GM18499 (cell line): ENCODE data around the gene CAMKMT.

Source experiments
- ATAC-seq: cut with Tn5 transposase; IDR thresholded peaks from one replicate; pipeline ENCODE4 v1.9.1; 2021; ENCODE audit warnings: moderate number of reproducible peaks; ENCODE audit not compliant: insufficient read depth, unreplicated experiment

Gene CAMKMT

DNA sequence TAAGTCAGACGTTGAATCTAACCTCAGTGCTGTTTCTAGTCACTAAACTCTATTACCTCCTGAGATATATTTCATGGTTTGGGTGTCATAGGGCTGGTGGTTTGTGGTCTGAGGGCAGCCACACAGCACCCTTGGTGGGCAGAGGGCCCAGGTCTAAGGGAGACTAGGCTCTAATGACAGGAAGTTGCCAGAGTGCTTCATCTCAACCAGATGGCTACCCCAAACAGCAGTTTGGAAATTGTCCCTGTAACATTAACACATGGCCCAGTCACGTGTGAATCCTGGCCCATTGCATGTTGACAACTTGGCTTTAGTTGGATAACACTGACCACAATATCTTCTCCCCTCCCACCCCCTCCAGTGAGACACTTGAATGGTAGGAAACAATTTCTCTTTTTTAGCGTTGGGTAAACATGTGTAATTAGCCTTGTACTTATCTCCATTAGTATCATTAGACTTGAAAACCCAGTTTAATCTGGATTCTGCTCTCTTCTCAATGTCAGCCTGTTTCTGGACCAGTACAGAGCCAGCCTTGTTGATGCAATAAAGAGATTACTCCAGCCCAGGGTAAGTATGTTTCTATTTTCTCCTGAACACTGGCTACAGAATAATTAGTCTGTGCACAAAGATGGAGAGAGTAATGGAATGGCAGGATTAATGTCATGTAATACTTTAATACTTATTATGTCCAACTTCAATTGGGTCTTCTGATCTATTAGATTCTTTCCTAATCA lies 392.0 kb downstream of the CAMKMT start:
- ATAC-seq, result no peak

DNA sequence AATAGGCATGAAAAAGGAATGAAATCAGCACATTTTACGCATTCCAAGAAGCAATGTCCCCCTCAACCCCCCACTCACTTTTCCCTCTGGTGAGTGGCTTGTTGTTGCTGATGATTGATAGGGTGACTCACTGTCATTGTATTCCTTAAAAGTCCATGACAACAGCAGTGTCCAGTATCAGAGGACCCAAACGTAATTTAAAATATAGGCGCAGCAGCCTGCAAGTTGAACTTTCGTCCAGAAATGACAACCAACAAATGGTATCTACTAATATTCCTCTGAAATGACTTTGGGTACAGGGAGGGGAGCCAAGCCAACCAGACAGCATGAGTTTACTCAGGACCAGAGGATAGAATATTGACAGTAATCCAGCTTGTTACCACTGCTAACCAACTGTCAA lies 396.8 kb downstream of the CAMKMT start:
- no peak for ATAC-seq

DNA sequence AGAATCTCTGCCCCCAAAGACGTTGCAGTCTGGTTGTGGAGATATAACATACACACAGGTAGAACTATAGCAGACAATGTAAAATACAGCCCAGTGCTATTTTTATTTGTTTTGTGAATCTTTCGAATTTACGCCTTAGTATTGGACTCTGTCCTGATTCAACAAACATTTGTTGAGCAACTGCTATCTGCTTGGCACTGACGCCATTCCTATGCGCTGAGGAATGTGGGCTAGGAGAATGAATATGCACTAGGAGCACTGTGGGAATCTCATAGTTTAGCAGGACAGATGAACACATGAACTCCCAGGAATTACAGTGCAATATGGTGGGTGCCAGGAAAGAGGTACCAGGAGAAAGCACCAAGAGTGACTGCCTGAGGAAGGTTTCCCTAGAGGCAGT lies 398.1 kb downstream of the CAMKMT start:
- no peak for ATAC-seq

DNA sequence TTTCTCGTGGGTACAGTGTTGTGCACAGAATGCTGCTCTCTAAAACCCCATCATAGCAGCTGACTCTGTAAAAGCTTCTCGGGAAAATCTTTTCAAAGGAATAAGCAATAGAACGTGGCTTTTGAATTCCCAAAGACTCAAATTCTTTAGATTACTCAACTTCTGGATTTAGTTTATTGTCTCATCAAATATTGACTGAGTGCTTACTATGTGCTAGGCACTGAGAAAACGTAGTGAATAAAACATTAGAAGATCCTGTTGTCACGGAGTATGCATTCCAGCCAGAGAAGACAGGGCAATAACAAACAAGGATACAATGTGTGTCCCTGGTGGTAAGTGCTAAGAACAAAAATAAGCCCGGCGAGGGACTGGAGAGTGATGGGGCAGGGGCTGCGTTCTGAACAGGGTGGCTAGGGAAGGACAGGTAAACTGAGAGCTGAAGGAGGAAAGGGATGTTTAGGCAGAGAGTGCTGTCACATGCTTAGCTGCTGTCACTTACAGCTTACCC lies 401.6 kb downstream of the CAMKMT start:
- no peak for ATAC-seq

DNA sequence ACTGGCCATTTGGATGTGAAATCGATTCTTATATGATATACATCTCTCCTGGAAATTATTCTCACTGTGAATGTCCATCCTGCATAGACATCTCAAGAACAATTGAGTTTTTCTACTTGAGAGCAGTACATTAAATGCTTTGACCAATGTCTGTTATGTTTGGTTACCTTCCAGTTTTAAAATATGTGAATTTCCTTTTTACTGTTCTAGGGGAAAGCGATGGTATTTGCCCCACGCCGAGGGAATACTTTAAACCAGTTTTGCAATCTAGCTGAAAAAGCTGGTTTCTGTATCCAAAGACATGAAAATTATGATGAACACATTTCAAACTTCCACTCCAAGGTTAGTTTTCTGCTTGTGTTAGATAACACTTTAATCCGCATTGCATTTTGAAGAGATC lies 404.5 kb downstream of the CAMKMT start:
- no peak for ATAC-seq

DNA sequence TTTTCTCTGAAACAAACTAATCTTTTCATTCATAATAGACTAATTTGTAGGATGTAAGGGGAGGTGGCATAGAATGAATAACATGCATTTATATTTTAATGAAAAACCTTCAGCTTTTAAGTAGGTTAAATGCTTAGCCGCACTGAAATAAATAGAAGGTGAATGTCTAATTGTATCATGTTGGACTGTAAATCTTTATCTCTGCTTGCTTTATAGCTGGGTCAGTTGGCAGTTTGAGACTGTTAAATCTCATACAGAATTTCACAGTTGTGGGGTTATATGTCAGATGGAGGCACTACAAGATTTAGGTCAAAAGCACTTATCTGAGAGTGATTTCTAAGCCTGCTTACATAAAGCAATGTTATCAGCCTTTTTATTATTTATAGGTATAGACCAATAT lies 405.0 kb downstream of the CAMKMT start:
- no peak for ATAC-seq

DNA sequence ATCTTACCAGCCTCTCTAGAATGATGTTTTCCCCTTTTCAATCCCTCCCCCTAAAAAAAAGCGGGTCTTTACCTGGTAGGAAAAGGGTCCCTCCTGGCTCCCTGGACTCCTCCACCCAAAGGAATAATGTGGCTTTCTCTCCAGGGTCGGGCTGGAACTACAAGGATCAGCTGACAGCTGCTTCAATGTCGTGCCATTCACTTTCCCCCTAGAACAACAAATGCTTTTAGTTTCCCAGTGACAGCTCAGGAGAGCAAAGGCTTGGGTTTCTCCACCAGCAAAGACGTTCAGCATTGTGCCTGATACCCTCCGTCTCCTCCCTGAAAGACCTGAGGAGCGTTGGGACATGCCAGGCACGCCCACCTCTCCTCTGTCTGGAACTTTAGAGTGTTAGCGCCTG lies 405.9 kb downstream of the CAMKMT start:
- ATAC-seq, result no peak

DNA sequence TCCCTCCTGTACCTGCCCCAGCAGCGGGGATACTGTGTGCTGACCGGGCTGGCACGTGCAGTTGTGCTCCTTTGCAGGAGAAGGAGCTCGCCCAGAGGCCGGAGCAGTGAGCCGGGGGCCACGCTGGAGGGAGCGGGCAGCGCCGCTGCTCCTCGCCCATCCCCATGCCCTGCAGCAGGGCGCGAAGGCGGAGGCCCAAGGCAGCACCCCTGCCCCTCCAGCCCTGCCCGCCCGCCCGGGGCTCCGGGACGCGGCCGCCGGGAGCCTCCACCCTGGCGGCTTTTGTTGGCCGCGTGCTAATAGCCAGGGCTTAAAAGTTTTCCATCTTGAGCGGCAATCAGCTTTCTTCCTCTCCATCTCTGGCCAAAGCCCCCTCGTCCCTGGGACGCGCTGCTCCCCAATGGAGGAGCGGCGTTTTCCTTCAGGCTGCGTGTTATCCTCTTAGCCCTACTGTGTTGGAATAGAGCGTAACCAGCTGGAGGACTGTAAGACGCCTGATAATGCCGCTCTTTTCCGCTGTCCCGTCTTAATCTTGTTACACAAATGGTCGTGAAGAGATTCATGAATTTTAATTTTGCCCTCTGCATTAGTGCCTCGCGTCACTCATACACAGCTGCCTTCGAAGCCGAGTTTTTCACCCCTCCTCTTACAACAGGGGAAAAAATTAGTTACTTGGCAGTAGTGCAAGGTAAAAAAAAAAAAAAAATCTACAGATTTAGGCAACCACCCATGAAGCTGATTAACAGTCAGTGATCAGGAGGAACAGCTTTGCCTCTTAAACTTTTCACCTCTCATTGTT lies 406.9 kb downstream of the CAMKMT start:
- ATAC-seq, result no peak

DNA sequence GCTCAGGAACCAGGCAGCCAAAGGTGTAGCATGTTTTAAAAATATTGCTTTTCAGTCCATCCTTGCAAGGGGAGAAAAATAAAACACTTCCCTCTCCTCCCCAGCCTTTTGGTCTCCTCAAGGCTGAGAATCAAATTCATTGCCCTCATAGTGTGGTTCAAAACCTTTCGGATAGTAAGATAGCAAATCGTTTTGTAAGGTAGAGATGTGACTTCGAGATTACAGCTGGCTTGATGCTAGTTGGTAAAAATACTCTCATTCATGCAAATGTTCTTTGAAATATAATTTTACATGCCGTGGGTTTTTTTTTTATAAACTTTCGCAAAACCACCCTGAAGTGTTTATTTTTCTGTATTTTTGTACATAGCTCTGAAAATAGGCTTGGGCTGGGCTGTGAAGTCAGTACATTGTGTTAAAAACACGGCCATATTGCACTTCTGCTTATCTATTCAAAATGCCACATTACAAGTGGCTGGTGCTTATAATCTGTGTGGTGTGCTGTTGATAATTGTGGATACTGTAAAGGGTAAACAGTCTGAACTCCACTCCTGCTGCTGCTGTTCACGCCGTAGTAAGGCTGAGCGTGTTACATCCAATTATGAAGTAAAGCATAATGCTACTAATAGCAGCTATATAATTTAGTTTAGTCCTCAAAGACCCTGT lies 407.7 kb downstream of the CAMKMT start:
- ATAC-seq, result no peak

DNA sequence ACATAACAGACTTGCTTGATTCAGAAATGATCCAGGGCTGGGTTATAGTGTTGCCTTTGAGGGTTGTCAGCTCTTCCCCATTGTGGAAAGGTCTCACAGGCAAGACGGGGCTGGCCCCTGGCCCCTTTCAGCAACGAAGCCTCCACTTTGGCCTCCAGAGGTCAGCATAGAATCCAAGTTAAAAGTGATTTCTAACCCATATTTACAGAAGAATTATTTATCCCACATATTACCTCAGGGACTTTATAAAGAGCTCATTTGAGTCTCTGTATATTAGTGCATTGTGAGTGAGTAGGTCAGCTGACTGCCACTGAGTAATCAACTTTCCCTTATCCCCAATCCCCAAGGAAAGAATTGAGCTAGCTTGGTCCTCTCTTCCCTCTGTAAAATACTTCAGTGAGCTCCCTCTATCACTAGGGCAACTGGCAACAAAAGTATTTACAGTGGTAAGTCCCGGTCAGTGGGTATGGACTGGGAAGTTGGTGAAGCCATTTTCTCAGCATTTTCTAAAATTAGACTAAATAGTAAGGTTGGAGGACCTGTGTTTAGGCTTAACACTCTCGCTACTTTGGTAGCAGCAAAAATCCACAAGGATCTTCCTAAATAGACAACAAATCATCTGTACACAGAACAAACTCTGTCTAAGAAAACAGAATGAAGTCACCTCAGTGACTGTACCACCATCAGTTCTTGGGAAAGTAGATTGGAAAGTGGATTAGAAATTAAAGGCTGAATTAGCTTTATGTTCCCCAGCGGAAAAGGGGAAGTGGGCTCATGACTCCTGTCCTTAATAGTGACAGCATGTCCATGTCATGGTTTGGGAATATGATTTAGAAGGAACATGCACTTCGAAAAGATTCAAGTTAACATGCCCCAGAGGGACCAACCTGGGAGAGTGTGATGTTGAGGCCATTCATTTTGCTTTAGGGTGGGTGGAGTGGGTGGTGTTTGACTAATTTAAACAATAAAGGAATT lies 408.8 kb downstream of the CAMKMT start:
- no peak for ATAC-seq

DNA sequence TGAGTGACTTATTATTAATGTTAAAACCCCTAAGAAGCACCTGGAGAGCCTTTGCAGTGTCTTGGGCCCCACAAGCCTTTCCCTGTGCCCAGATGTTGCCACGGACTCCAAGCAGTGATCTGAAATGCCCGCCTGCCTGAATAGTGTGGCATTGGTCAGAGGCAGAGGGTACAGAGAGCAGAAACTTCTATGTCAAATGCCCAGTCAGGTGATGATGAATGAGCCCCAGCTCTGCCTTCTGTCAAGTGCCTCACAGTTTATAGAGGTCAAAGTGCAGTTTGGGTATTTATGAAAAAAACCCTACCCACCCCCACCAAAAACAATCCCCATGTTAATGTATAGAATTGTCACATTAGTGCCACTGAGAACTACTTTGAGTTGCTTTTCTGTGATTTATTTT lies 409.8 kb downstream of the CAMKMT start:
- ATAC-seq, result no peak

DNA sequence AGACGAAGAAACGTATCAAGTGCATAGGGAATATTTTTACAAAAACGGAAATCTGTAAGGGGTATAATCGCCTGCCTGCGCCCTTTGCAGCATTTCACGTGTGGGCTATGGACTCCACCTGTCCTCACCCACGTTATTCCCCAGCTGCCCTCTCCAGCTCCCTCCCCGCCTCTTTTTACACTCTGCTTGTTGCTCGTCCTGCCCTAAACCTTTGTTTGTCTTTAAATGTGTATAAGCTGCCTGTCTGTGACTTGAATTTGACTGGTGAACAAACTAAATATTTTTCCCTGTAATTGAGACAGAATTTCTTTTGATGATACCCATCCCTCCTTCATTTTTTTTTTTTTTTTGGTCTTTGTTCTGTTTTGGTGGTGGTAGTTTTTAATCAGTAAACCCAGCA lies 410.4 kb downstream of the CAMKMT start:
- no peak for ATAC-seq

DNA sequence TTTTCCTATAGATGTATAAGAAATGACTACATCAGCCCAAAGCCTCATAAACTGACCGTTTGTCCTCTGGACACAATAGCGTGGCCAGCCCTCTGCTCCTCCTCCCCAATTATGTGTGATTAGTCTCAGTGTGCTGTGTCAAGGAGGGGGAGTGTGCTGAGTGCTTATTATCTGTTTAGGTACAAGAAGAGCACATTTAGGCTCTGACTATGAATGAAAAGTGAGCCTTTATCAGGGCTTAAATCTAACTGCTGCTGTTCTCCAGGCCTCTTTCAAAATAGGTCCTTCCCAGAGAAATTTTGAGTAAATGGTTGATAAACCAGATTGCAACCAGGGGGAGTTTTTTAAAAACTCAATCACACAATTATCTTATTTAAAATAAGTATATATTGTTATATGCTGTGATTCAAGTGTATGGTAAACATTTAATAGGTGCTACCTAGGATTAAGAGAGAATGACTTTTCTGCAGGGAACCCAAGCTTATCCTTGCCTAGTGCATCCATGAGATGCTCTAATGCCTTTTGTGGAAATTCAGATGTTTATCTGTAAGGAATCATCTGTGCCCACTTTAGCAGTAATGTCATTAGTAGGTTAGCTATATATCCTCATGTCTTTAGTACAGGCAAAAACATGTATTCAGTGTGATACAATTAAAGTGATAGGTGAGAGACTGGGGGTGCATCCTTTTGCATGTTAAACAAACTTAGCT lies 411.1 kb downstream of the CAMKMT start:
- no peak for ATAC-seq

DNA sequence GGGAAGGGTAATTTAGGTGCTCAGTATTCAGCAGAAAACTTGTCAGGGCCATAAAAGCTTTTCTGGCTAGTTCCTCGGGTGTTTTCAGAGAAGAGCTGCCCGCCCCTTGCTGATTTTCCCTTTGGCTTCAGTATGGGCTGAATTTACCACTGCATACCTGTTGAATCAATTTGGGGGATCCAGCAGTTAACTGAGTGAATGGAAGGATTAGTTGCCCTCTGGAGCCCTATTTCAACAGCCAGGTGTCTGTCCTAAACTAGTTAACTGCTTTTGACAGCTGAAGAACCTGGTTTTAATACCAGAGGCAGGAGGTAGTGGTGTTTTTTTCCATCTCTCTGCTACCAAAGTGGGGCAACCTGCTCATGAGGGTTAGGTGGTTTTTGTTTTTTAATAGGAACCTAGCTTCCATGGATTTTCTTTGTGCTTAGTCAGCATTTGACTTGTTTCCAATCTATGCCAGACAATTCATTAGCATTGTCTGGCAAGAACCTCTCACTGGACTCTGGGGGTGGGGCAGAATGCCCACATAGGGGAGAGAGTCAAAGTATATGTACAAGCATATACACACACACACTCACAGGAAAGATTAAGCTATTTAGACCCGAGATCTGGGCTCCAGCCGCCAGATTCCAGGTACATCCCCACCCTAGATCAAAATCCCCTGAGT lies 413.2 kb downstream of the CAMKMT start:
- no peak for ATAC-seq

DNA sequence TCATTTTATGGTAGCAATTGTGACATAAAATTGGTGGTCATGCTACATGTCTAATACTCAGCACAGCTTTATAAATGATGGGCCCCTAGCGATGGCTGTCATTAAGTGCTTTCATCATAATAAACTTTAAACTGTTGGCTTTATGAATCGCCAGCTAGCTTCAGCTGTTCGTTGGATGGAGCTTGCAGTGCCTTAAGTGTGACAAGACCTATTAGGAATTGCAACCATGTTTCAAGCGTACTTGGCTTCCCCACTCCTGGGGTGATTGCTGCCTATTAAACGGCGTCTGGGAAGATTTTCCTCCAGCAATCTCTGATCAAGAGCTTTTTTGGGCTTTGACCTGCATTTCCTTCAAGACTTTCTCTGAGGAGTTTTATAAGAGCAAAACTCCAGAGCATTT lies 415.3 kb downstream of the CAMKMT start:
- ATAC-seq, result no peak

DNA sequence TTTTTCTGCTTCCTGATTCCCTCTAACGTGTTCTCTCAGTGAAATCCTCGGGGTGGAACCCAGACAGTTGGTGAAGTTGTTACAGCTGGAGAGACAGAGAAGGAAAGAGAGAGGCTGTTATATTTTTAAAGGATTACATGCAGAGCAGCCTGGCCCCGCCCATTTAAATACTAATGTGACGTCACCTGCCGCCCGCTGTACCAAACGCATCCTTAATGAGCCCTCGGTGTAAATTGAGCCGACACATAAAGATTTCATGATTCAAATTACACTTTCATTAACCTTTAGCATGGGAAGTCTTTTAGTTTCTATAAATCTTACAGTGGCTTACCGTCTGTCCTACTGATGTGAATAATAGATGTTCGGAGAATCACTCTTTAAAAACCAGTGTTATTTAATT lies 415.8 kb downstream of the CAMKMT start:
- no peak for ATAC-seq

DNA sequence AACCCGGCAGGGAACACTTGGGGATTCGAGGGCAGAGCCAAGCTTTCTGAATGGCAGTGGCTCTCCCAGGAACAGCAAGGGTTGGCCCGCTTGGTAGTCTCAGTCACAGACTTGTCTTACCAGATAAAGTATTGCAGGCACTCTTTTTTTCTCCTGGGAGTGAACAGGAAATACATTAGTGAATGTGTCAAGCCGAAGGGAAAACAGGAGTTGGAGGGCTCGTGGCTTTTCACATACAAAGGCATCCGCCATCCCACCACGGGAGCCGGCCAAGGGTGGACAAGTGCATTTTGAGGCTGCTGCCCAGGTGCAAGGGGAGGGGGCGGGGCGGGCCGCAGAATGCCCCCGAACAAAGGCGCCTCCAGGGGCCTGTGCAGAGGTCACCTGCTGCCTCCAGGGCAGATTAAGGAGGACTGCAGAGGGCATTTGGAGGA lies 416.5 kb downstream of the CAMKMT start:
- ATAC-seq, result peak; percentile 21

DNA sequence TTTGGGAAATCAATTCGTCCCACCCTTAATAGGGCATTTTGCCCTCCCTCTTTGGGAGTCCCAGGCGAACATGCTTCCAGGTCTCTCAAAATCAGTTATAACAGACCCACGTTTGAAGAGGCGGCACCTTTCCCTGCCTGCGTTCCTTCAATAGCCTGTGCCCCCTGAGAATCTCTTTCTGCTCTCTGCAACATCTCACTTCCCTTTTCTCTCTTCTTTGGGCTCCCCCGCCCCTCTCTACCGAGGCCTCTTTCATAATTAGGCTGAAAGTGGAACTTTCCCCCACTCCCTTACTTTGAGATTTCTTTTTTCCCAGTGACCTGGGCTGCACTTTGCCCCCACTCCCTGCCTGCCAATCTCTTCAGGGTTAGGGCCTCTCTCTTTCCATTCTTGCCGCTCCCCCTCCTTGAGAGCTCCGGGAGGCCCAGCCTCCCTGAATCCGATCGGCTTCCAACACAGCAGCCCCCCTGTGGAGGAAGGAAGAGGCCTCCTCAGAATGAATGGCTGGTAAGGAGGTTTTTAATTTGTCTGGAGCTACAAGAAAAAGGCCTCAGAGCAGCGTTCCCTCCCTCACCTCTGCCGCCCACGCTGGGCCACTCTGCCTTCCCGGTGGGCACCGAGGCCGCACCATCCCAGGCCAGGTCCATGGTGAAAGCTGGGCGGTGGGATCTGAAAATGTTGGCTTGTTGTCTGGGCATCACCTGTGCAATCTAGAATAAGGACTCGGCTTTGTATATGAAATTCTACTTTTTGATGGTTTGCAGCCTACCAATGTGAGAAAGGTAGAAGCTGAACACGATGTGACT lies 417.1 kb downstream of the CAMKMT start:
- ATAC-seq, result peak; percentile 86
